A673 (cell line): ENCODE results near the gene ACIN1.

Experiments used
- CTCF ChIP-seq: fragments of 300-800, 200-600 bp; sonication (generic); conservative IDR thresholded peaks from 2 replicates; pipeline ENCODE4 v1.5.1; 2017; ENCODE audit warnings: low read depth, mild to moderate bottlenecking, antibody characterized with exemption, low read length, moderate library complexity, mixed read lengths
- EZH2 ChIP-seq: fragments of 200-600 bp; sonication (generic); IDR thresholded peaks from 2 replicates; pipeline ENCODE4 v1.6.1; 2017; ENCODE audit warnings: borderline replicate concordance, low read depth, mild to moderate bottlenecking, mixed read lengths, antibody characterized with exemption, low read length; ENCODE audit not compliant: poor library complexity, severe bottlenecking

DNA sequence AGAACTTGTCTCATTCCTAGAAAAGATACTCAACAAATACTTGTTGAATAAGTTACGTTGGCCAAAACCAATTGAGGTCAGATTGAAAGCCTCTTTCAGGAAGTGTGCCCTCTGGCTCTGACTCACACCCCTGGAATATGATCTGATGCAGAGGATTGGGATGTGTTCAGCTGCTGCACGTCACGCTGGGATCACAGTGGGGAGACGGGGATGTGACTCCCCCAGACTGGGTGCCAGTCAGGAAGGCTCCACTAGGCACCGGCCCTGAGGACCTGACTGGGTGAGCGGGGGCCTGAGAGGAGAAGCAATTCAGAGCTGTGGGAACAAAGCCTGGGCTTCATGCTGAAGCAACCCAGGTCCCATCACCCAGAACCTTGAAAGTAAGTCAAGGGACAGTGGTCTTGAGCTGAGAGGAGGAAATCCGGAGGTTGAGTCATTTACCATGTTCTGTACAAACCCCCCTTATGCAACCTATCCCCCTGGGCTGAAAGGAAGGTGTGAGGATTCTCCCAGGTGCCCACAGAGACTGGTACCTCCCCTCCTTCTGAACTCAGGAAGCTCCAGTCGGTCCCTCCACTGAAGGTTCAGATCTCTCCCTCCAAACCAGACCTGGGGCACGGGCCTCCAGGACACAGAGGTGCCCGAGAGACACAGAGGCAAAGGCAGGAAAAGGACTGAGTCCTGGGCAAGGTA, 20.2 kb upstream of the ACIN1 start:
- no peak for TF ChIP-seq CTCF
- no peak for TF ChIP-seq EZH2
